GM12865 (cell line): ENCODE results near the gene DNASE1L3.

ENCODE experiments used
- DNase-seq: peaks from one replicate; pipeline ENCODE4 v3.0.0; 2010; ENCODE audit warnings: low read depth
- H3K4me3 ChIP-seq: 2 replicates; pipeline ENCODE4 v1.5.1; 2011; ENCODE audit warnings: mild to moderate bottlenecking, low read depth, low read length, control low read depth
- TF ChIP-seq, protein P1 (sequence below): IDR thresholded peaks from 2 replicates; pipeline ENCODE4 v1.5.1; 2011; ENCODE audit warnings: low read length, control low read depth, low read depth, inconsistent platforms; ENCODE audit not compliant: insufficient read depth; ENCODE audit errors: missing control alignments

DNASE1L3 gene

DNA sequence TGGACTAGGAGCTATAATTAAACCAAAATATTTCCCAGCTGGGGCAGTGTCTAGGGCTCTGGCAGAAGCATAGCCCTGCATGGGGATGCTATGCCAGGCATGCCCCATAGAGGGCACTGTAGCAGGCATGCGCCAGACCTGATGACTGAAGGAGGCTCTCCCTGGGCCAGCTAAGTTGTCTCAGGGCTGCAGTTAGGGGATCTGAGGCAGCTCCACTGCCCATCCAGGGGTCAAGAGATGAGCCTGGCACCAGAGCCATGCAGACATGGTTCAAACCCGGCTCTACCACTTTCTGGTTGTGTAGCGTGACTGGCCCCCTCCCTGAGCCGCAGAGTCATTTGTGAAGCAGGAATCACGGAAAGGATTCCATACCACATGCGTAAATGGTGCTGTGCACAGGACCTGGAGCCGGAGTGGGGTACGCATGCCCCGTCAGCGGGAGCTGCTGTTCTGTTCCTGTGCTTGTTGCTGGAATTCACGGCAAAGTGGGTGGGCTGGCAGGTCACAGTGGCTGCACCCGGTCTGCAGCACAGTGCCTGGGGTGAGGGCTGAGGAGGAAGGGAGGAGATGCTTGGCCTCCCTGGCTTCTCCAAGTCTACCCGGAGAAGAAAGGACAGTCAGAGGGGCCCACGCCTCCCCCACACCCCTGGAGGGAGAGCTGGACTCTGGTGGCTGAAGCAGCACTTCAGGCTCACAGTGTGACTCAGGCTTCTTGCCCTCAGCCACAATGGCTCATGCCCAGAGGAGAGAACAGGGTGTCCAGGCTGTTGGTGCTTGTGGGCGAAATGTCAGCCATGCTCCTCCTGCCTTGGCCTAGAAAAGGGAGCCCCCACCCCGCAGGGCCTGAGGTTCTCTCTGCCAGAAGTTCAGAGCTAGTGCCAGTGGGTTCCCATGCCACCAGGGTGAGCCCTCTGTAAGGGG is 43.1 kb downstream of the DNASE1L3 start:
- H3K4me3 ChIP-seq, result no peak overlapping the region
- peak; percentile 70 for DNase-seq
- TF ChIP-seq, protein P1, sequence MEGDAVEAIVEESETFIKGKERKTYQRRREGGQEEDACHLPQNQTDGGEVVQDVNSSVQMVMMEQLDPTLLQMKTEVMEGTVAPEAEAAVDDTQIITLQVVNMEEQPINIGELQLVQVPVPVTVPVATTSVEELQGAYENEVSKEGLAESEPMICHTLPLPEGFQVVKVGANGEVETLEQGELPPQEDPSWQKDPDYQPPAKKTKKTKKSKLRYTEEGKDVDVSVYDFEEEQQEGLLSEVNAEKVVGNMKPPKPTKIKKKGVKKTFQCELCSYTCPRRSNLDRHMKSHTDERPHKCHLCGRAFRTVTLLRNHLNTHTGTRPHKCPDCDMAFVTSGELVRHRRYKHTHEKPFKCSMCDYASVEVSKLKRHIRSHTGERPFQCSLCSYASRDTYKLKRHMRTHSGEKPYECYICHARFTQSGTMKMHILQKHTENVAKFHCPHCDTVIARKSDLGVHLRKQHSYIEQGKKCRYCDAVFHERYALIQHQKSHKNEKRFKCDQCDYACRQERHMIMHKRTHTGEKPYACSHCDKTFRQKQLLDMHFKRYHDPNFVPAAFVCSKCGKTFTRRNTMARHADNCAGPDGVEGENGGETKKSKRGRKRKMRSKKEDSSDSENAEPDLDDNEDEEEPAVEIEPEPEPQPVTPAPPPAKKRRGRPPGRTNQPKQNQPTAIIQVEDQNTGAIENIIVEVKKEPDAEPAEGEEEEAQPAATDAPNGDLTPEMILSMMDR, result peak; percentile 95

DNA sequence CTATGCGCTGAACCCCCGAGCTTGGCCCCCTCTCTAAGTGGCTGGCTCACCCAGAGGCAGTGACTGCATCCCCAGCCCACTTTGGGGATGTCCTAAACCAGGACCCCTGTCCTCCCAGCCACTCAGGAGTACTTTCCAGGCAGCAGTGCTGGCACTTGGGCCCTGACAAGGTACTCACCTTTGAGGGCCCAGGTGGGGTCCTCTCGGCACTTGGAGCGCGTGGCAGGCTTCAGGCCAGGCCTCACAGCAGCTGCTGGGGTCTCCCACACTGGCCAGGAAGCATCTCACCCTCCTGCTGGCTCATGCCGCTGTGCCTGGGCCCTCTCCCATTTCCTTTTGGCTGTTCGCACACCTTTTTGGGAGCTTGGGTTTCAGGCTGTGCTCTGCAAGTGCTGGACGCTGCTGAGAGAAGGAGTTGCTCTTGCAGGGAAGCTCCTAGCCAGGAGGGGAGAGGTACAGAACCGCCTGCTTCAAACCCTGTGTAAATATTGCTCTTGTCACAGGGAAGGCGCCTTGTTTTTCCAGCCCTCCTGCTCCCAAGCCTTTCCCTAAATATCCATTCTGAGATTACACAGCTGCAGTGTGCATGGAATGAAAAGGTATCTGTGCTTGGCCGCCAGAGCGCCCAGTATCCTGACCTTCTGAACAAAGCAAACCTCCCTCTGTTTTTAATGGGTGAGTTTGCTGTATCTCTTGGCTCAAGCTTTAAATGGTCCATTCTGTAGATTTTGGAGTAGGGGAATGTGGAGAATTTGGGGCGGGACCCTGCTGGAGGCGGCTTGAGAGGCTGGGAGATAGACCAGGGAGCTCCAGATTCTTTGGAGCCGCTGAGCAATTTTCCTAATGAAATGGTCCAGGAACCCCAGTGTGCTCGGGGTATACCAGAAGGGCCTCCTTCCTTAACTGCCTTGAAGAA is 45.6 kb downstream of the DNASE1L3 start:
- no peak overlapping the region for H3K4me3 ChIP-seq
- TF ChIP-seq, protein P1, result no peak
- DNase-seq, result no peak

DNA sequence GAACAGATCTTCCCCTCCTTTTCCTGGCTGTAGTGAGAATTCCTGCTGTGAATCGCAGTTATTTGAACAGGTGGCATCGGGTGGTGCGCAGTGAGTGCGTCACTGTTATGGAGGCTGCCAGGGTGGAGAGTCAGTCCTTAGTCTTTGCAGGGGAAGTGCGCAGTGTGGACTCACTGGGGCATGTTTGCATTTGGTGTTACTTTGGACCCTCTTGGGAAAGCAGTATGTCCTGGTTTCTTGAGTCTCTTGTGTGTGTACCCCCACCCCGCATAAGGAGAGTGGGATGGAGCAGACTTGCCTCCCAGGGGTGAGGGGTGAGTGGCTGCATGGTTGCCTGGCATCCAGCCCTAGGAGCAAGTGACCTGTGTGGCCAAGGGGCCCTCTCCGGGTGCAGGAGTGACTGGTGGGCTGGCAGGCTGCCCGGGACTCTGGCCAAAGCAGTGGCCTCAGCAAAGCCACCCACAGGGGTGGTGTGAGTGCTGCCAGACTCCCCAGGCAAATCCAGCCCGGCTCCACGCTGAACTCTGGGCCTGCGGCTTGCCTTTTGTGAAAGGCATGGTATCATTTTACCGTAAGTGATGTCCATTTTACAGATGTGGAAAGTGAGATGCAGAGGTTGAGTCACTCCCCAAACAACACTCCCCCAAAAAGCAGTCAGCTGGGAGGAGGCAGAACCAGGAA is 46.4 kb downstream of the DNASE1L3 start:
- no peak for DNase-seq
- no peak overlapping the region for H3K4me3 ChIP-seq
- TF ChIP-seq, protein P1, result no peak

DNA sequence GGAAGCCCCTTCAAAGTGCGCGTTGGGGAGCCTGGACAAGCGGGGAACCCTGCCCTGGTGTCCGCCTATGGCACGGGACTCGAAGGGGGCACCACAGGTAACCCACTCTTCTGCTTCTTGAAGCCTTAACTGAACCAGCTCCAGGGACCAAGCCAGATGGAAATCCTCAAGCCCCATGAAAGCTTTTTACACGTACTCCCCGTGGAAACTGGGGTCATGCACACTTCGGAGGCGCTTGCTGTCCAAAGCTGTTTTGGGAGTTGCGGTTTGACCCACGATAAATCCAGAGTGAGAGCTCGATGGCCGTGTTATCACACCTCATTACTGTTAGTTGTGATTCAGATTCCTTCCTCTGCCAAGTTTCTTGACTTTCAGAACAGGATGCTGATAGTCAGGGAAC is 47.5 kb downstream of the DNASE1L3 start:
- TF ChIP-seq, protein P1, result no peak
- H3K4me3 ChIP-seq, result no peak overlapping the region
- no peak for DNase-seq

DNA sequence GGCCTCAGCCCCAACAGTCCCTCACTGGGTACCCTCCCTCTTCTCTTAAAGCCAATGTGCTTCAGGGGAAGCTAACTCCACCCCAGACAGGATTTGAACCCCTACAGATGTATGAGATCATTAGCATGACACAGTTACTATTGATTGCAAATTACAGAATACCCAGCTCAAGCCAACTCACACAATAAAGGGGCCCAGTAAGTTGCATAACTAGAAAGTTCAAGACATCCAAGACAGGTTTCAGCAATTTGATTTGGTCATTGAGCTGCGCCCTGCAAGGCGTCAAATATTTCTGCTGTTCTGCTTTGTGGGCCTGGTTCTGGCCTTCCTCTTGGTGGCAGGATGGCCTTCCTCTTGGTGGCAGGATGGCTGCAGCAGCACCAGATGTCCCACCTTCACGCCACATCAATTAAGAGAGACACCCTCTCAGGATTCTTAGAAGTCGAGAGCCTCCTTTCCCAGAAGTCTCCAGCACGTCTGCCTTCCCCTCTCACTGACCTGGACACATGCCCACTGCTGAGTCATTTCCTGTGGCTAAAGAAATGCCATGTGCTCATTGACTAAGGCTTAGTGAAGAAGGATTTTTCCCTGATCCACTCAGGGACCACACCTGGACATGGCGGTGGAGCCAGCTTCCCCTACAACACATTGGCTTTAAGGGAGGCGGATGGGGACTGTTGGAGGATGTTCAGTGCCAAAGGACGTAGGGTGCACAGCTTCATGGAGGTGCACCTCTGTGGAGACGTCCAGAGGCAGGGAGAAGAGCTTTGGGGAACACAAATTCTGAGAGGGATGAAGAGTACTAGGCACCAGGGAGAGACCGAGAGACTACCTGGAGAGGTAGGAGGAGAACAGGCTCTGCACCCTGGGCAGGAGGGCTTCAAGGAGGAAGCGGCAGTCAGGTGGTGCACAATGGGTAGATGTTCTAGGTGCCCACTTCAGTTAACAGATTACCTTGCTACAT is 49.1 kb downstream of the DNASE1L3 start:
- no peak overlapping the region for H3K4me3 ChIP-seq
- TF ChIP-seq, protein P1, result no peak
- DNase-seq, result no peak
